CD4-positive, CD25-positive, alpha-beta regulatory T cell (primary cell): ENCODE results near the gene MIA. TPM values are rescaled to one million over a fixed set of nuclear protein-coding genes. Genes with fewer than 3 reads are reported as not detected.
"Not testable (repeated sequence)": the region's sequence is repeated elsewhere in the genome, so short reads cannot be mapped to it uniquely, and the experiment has no call there.

ENCODE experiments used
- ATAC-seq, 2 donors: fragments of 150-1000 bp; cut with Tn5 transposase; one replicate each; pipeline ENCODE4 v1.10.0; 2021; ENCODE audit warnings: low read depth in 2 of 2, moderate number of reproducible peaks in 2 of 2, moderate library complexity in 1 of 2
- DNase-seq, 3 donors: peaks; one replicate each; pipeline versions ENCODE4 v3.0.0 to v3.0.0-alpha.2; 2012 to 2022; ENCODE audit warnings: mixed read lengths in 1 of 3
- H3K27ac ChIP-seq: one replicate; pipeline ENCODE4 v1.7.0; 2013; ENCODE audit warnings: mild to moderate bottlenecking, low read length; ENCODE audit not compliant: insufficient read depth, poor library complexity, severe bottlenecking
- H3K27me3 ChIP-seq: one replicate; pipeline ENCODE4 v1.7.0; 2013; ENCODE audit warnings: low read length; ENCODE audit not compliant: control insufficient read depth, insufficient read depth
- H3K36me3 ChIP-seq: one replicate; pipeline ENCODE4 v1.7.0; 2013; ENCODE audit warnings: mild to moderate bottlenecking, low read length, moderate library complexity; ENCODE audit not compliant: control insufficient read depth, insufficient read depth
- H3K4me1 ChIP-seq: 2 replicates; pipeline ENCODE4 v1.7.0; 2013; ENCODE audit warnings: mild to moderate bottlenecking, low read length; ENCODE audit not compliant: insufficient read depth, control insufficient read depth, poor library complexity, severe bottlenecking
- H3K4me3 ChIP-seq: one replicate; pipeline ENCODE4 v1.7.0; 2013; ENCODE audit warnings: low read depth, mild to moderate bottlenecking, low read length, moderate library complexity
- H3K9me3 ChIP-seq, 2 experiments: 1 replicate in 1 of 2; 2 replicates in 1 of 2; pipeline ENCODE4 v1.7.0; 2013; ENCODE audit warnings: low read length in 2 of 2, mild to moderate bottlenecking in 1 of 2, moderate library complexity in 1 of 2; ENCODE audit not compliant: control insufficient read depth in 2 of 2
- H3K27ac Mint-ChIP-seq, 3 donors: one replicate each; pipeline ENCODE4 v1.8.0; 2020 to 2022; ENCODE audit warnings: mild to moderate bottlenecking in 3 of 3, mixed read lengths in 3 of 3, moderate library complexity in 2 of 3
- H3K27me3 Mint-ChIP-seq: one replicate; pipeline ENCODE4 v1.8.0; 2022; ENCODE audit warnings: mild to moderate bottlenecking, mixed read lengths
- H3K36me3 Mint-ChIP-seq: one replicate; pipeline ENCODE4 v1.8.0; 2020; ENCODE audit warnings: mixed read lengths
- H3K4me1 Mint-ChIP-seq, 4 donors: one replicate each; pipeline ENCODE4 v1.8.0; 2020 to 2022; ENCODE audit warnings: mixed read lengths in 4 of 4, mild to moderate bottlenecking in 1 of 4
- H3K4me3 Mint-ChIP-seq, 4 donors: one replicate each; pipeline ENCODE4 v1.8.0; 2020 to 2022; ENCODE audit warnings: mild to moderate bottlenecking in 4 of 4, mixed read lengths in 4 of 4, moderate library complexity in 3 of 4
- H3K9me3 Mint-ChIP-seq, 7 donors: one replicate each; pipeline ENCODE4 v1.8.0; 2020 to 2022; ENCODE audit warnings: mixed read lengths in 7 of 7, mild to moderate bottlenecking in 3 of 7, moderate library complexity in 2 of 7
- polyA plus RNA-seq, 4 donors: library from polyadenylated mRNA; unstranded; fragments of 300-500 nt; fragmentation: Illumina TruSeq; gene quantifications; one replicate each; pipeline ENCODE4 v1.2.3, GENCODE V29; 2021
- total RNA-seq: library from RNA; stranded (reverse); gene quantifications from one replicate; pipeline ENCODE4 v1.2.3, GENCODE V29; 2022

MIA gene
- total and polyA plus RNA-seq, 5 donors from 2014 or later, result not detected

DNA sequence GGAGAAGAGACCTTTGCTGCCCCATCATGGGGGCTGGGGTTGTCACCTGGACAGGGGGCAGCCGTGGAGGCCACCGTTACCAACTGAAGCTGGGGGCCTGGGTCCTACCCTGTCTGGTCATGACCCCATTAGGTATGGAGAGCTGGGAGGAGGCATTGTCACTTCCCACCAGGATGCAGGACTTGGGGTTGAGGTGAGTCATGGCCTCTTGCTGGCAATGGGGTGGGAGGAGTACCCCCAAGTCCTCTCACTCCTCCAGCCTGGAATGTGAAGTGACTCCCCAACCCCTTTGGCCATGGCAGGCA is 32.7 kb downstream of the MIA start:
- H3K9me3 ChIP-seq, result no peaks in the 10 kb centered on the region
- no peak for DNase-seq
- H3K4me3 ChIP-seq, result no peak overlapping the region
- Mint-ChIP-seq H3K4me1 (peaks cover 15 to 84% (median 64%) of the 10 kb centered on the region in 4 donors), H3K27me3 (peaks cover 20% of the 10 kb centered on the region), H3K4me3 (peak overlapping the region in 3 of 4 donors; percentile 3 to 88 (median 70)), H3K36me3 (peaks cover 8% of the 10 kb centered on the region), H3K9me3 (peaks cover 0 to 2% (median 0%) of the 10 kb centered on the region in 7 donors), H3K27ac (peak overlapping the region in 2 of 3 donors; percentile 83 to 97)
- H3K27ac ChIP-seq, result peak overlapping the region; percentile 88
- no peak for ATAC-seq
- peaks cover 71% of the 10 kb centered on the region for H3K4me1 ChIP-seq
- peaks cover 28% of the 10 kb centered on the region for H3K36me3 ChIP-seq
- no peaks in the 10 kb centered on the region for H3K27me3 ChIP-seq

DNA sequence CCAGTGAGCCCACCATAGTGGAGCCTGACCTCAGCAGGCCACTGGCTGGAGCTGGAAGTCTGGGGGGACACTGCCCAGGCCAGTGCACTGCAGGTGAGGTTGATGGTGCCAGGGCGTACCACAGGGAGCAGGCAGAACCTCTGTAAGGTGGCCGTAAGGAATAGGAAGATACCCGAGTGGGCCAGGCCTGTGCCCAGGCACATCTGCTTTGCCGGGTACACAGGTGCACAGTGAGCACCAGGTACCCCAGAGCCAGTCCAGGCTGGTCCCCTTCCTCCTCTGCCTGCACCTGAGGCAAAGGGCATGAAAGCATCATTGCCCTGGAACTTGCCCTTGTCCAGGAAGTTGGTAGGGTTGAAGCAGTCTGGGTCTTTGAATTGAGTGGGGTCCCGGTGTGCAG is 33.2 kb downstream of the MIA start:
- H3K27me3 ChIP-seq, result no peaks in the 10 kb centered on the region
- H3K9me3 ChIP-seq, result no peaks in the 10 kb centered on the region
- Mint-ChIP-seq H3K9me3 (peaks cover 0 to 2% (median 0%) of the 10 kb centered on the region in 7 donors), H3K4me3 (peak overlapping the region in 1 of 4 donors; percentile 16), H3K4me1 (peaks cover 15 to 79% (median 59%) of the 10 kb centered on the region in 4 donors), H3K36me3 (peaks cover 8% of the 10 kb centered on the region), H3K27ac (peak overlapping the region in 2 of 3 donors; percentile 60 to 83), H3K27me3 (peaks cover 20% of the 10 kb centered on the region)
- H3K4me3 ChIP-seq, result no peak overlapping the region
- DNase-seq (no peak), ATAC-seq (no peak)
- H3K27ac ChIP-seq, result peak overlapping the region; percentile 88
- H3K36me3 ChIP-seq, result peaks cover 28% of the 10 kb centered on the region
- H3K4me1 ChIP-seq, result peaks cover 65% of the 10 kb centered on the region

DNA sequence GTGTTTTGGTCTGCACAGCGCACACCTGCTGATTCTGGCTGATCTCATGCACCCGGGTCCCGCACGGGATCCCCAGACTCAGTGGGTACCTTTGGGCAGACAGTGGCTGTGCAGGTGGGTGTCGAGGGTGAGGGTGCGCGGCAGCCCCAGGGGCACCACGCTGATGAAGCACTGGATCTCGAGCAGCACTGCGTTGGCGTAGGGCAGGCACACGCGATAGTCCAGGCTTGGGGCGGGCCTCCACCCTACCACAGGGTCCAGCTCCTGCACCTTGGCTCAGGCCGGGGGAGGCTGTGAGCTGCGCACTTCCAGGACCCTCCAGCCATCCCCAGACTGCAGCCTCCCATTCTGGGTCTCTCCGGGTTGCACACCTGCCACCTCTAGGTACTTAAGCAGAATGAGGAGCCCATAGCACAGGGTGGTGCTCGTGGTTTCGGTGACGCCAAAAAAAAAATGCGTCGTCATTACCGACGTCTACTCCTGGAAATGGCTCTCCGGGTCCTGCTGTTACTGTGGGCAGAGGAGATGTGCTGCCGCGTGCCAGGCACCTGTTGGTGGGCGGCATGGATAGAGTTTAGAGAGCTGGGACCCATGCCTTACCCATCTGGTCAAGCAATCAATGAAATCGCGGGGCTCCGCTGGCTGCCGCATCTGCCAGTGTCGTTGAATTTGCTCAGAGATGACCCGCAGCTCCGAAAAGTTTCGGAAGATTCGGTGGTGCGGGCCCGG is 34.2 kb downstream of the MIA start:
- peaks cover 8% of the 10 kb centered on the region for H3K36me3 Mint-ChIP-seq
- no peak for DNase-seq

DNA sequence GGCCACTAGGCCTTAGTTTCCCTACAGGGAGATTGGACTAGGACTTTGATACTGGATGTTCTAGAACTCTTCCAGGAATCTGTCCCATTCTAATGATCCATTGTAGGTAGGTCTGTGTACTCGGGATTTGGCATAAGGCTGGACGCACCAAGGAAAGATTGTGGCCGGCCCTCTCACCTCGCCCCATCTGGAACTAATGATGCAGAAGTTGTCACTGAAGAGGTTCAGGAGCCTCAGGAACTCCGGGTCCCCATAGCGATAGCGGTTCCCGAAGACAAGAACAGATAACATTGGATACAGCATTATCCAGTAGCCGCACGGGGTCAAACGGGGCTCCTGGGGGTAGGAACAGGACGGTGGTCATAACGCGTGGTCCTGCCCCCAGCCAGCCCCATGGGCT is 34.8 kb downstream of the MIA start:
- Mint-ChIP-seq H3K36me3 (peaks cover 8% of the 10 kb centered on the region), H3K4me1 (peaks cover 6 to 70% (median 44%) of the 10 kb centered on the region in 4 donors), H3K4me3 (peak overlapping the region in 3 of 4 donors; percentile 88 to 95 (median 95)), H3K27ac (peak overlapping the region in 2 of 3 donors; percentile 32 to 72), H3K27me3 (peaks cover 25% of the 10 kb centered on the region), H3K9me3 (peaks cover 0 to 2% (median 0%) of the 10 kb centered on the region in 7 donors)
- ATAC-seq (no peak), DNase-seq (no peak)
- H3K4me1 ChIP-seq, result peaks cover 49% of the 10 kb centered on the region
- H3K9me3 ChIP-seq, result no peaks in the 10 kb centered on the region
- H3K27me3 ChIP-seq, result no peaks in the 10 kb centered on the region
- peaks cover 28% of the 10 kb centered on the region for H3K36me3 ChIP-seq
- H3K4me3 ChIP-seq, result no peak overlapping the region
- H3K27ac ChIP-seq, result no peak overlapping the region

More for the DNA sequence above, 34.2 kb downstream of the MIA start:
- H3K9me3 ChIP-seq, result no peaks in the 10 kb centered on the region
- H3K27me3 ChIP-seq, result no peaks in the 10 kb centered on the region
- Mint-ChIP-seq H3K27me3 (peaks cover 20% of the 10 kb centered on the region), H3K9me3 (peaks cover 0 to 2% (median 0%) of the 10 kb centered on the region in 7 donors), H3K4me3 (peak overlapping the region; percentile 43 to 95 (median 54)), H3K4me1 (peaks cover 11 to 72% (median 51%) of the 10 kb centered on the region in 4 donors), H3K27ac (peak overlapping the region in 1 of 3 donors; percentile 72)
- peaks cover 55% of the 10 kb centered on the region for H3K4me1 ChIP-seq
- peaks cover 28% of the 10 kb centered on the region for H3K36me3 ChIP-seq
- no peak overlapping the region for H3K4me3 ChIP-seq
- no peak overlapping the region for H3K27ac ChIP-seq
- no peak for ATAC-seq

DNA sequence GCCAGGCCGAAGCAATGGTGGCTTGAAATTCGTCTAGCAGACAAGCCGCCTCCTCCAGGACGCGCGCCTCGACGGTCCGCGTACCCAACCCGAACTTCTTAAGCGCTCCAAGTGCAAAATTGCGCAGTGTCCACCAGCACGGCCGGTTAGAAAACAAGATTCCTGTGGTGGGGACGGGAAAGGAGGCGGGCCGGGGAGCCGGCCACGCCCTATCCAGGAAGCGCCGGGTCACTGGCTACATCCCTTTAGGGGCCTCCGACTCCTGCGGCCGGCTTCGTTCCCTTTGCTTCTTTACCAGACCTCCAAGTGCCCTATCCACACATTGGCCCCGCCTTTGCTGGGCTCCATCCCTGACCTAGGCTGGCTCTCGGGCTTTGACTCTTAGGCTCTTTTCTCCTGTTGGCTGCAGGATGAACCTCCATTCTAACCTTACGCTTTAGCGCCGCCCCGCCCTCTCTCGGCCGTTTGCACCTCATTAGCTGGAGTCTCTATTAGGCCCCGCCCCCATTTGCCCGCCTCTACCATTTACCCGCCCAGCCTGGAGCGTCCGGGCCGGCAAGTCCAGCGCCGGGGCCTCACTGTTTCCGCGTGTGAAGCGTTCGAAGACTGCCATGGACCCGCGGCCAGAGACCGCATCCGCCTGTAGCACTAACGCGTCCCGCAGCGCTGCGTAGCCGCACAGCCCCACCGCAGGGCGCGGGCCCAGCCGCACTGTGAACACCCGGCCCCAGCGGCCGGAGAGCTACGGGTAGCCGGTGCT is 35.5 kb downstream of the MIA start:
- peak; percentile 38 to 61 (median 54) for DNase-seq
- not testable (repeated sequence) for H3K9me3 ChIP-seq, H3K9me3 Mint-ChIP-seq, H3K36me3 Mint-ChIP-seq, H3K27me3 ChIP-seq, H3K27ac ChIP-seq
- peaks cover 5 to 63% (median 39%) of the 10 kb centered on the region in 4 donors for H3K4me1 Mint-ChIP-seq
- peaks cover 42% of the 10 kb centered on the region for H3K4me1 ChIP-seq
- peaks cover 25% of the 10 kb centered on the region for H3K27me3 Mint-ChIP-seq
- peak overlapping the region; percentile 37 for H3K4me3 ChIP-seq
- peak overlapping the region; percentile 72 to 95 (median 86) for H3K27ac Mint-ChIP-seq
- H3K4me3 Mint-ChIP-seq, result peak overlapping the region; percentile 88 to 95 (median 95)
- H3K36me3 ChIP-seq, result peaks cover 23% of the 10 kb centered on the region
- ATAC-seq, result peak; percentile 62 to 71

DNA sequence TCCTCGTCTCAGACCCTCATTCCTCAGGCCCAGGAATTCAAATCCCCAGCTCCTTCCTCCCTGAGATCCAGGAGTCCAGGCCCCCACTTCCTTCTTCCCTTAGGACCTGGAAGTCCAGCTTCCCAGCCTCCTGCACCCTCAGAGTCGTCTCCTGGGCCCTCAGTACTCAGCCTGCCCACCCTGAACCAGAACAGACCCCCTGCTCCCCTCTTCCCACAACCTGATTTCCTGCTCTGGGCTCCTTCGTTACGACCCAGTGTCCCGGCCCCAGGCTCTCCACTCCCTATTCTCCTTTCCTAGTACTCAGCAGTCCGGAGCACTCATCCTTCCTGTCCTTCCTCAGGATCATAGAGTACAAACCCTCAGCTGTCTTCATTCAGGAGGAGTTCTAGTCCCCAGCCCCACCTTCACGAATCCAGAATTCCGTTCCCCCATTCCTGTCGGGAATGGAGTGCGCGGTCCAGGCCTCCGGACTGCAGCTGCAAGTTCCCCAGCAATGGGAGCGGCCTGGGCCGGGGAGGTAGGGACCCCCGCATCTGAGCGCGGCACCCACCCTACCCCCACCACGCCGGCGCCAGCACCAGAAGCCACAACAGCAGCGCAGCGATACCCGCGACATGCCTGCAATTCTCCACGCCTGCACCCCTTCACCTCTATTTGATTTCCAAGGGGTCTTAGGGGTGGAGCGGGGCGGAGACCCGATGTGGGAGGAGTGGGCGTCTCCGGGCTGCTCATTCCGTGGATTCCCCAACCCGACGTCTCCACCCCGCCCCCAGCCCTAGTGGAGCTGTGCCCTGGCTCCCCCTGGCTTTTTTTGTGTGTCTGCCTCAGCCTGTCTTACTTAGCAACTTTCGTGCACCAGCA is 36.4 kb downstream of the MIA start:
- H3K4me1 ChIP-seq, result peaks cover 33% of the 10 kb centered on the region
- Mint-ChIP-seq H3K27ac (peak overlapping the region in 2 of 3 donors; percentile 72 to 90), H3K27me3 (peaks cover 25% of the 10 kb centered on the region), H3K9me3 (peaks cover 0 to 2% (median 0%) of the 10 kb centered on the region in 7 donors), H3K4me1 (peaks cover 5 to 54% (median 31%) of the 10 kb centered on the region in 4 donors), H3K36me3 (peaks cover 7% of the 10 kb centered on the region), H3K4me3 (peak overlapping the region; percentile 88 to 95 (median 95))
- DNase-seq, result no peak
- H3K4me3 ChIP-seq, result peak overlapping the region; percentile 37
- no peak overlapping the region for H3K27ac ChIP-seq
- no peaks in the 10 kb centered on the region for H3K9me3 ChIP-seq
- ATAC-seq, result no peak
- peaks cover 23% of the 10 kb centered on the region for H3K36me3 ChIP-seq
- H3K27me3 ChIP-seq, result no peaks in the 10 kb centered on the region

DNA sequence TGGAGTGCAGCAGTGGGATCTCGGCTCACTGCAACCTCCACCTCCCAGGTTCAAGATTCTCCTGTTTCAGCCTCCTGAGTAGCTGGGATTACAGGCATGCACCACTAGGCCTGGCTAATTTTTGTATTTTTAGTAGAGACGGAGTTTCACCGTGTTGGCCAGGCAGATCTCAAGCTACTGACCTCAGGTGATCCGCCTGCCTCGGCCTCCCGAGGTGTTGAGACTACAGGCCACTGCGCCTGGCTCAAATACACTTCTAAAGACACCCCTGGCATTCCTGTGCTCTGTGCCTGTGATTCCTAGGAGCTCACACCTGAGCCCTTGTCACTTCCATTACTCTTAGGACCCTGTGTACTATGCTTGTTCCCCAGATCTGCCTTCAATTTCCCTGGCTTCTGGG is 37.2 kb downstream of the MIA start:
- Mint-ChIP-seq H3K4me1 (peaks cover 5 to 49% (median 24%) of the 10 kb centered on the region in 4 donors), H3K27ac (peak overlapping the region; percentile 64 to 93 (median 85)), H3K27me3 (peaks cover 25% of the 10 kb centered on the region), H3K4me3 (peak overlapping the region; percentile 88 to 95 (median 94))
- H3K4me3 ChIP-seq, DNase-seq, H3K27ac ChIP-seq, H3K9me3 ChIP-seq, H3K27me3 ChIP-seq, H3K36me3 Mint-ChIP-seq, ATAC-seq, H3K9me3 Mint-ChIP-seq: not testable (repeated sequence)
- peaks cover 25% of the 10 kb centered on the region for H3K4me1 ChIP-seq
- H3K36me3 ChIP-seq, result peaks cover 20% of the 10 kb centered on the region
